Trophoblast cell (in vitro differentiated cells and primary cell): Measurements from ENCODE around the gene PCSK1.

Experiments used
- DNase-seq, 2 donors: peaks; one replicate each; pipeline ENCODE4 v3.0.0-alpha.2; 2016
- H2AFZ ChIP-seq: 2 replicates; pipeline ENCODE4 v1.6.1; 2013; ENCODE audit warnings: low read length, moderate library complexity, mild to moderate bottlenecking; ENCODE audit not compliant: insufficient read depth, poor library complexity
- H2AK5ac ChIP-seq: 2 replicates; pipeline ENCODE4 v1.6.1; 2013; ENCODE audit warnings: mild to moderate bottlenecking, low read length
- H2BK120ac ChIP-seq: 2 replicates; pipeline ENCODE4 v1.6.1; 2013; ENCODE audit warnings: low read length, mild to moderate bottlenecking, moderate library complexity; ENCODE audit not compliant: insufficient read depth, poor library complexity
- H2BK12ac ChIP-seq: 2 replicates; pipeline ENCODE4 v1.6.1; 2013; ENCODE audit warnings: mild to moderate bottlenecking, low read length, moderate library complexity
- H2BK5ac ChIP-seq: 2 replicates; pipeline ENCODE4 v1.6.1; 2013; ENCODE audit warnings: low read length, low read depth, moderate library complexity, mild to moderate bottlenecking; ENCODE audit not compliant: poor library complexity
- H3K14ac ChIP-seq: 2 replicates; pipeline ENCODE4 v1.6.1; 2013; ENCODE audit warnings: mild to moderate bottlenecking, low read length
- H3K18ac ChIP-seq: 2 replicates; pipeline ENCODE4 v1.6.1; 2013; ENCODE audit warnings: mild to moderate bottlenecking, low read length
- H3K23ac ChIP-seq: 2 replicates; pipeline ENCODE4 v1.6.1; 2013; ENCODE audit warnings: low read length
- H3K27ac ChIP-seq: 2 replicates; pipeline ENCODE4 v1.5.1; 2013; ENCODE audit warnings: low read depth, mild to moderate bottlenecking, inconsistent platforms, low read length, moderate library complexity
- H3K27me3 ChIP-seq: 2 replicates; pipeline ENCODE4 v1.6.1; 2013; ENCODE audit warnings: inconsistent platforms, mild to moderate bottlenecking, low read length, moderate library complexity; ENCODE audit not compliant: insufficient read depth
- H3K36me3 ChIP-seq, 2 experiments: 1 replicate in 1 of 2; 2 replicates in 1 of 2; pipeline ENCODE4 v1.6.1; 2013; ENCODE audit warnings: low read length in 2 of 2, mild to moderate bottlenecking in 2 of 2, moderate library complexity in 1 of 2; ENCODE audit not compliant: insufficient read depth in 2 of 2, control insufficient read depth in 1 of 2
- H3K4ac ChIP-seq: 2 replicates; pipeline ENCODE4 v1.6.1; 2013; ENCODE audit warnings: low read depth, mild to moderate bottlenecking, low read length, moderate library complexity
- H3K4me1 ChIP-seq, 2 experiments: 1 replicate in 1 of 2; 2 replicates in 1 of 2; pipeline ENCODE4 v1.6.1; 2013; ENCODE audit warnings: low read length in 2 of 2, mild to moderate bottlenecking in 2 of 2, moderate library complexity in 1 of 2; ENCODE audit not compliant: insufficient read depth in 2 of 2, control insufficient read depth in 1 of 2
- H3K4me2 ChIP-seq: 2 replicates; pipeline ENCODE4 v1.6.1; 2013; ENCODE audit warnings: inconsistent platforms, mild to moderate bottlenecking, low read length, moderate library complexity
- H3K4me3 ChIP-seq: 2 replicates; pipeline ENCODE4 v1.5.1; 2013; ENCODE audit warnings: mild to moderate bottlenecking, low read depth, low read length, inconsistent platforms
- H3K79me1 ChIP-seq: one replicate; pipeline ENCODE4 v1.6.1; 2013; ENCODE audit warnings: low read length
- H3K79me2 ChIP-seq: 2 replicates; pipeline ENCODE4 v1.6.1; 2013; ENCODE audit warnings: low read length, mild to moderate bottlenecking; ENCODE audit not compliant: control insufficient read depth, insufficient read depth, poor library complexity
- H3K9ac ChIP-seq: 2 replicates; pipeline ENCODE4 v1.6.1; 2013; ENCODE audit warnings: mild to moderate bottlenecking, low read length
- H3K9me3 ChIP-seq: 2 replicates; pipeline ENCODE4 v1.6.1; 2013; ENCODE audit warnings: low read depth, mild to moderate bottlenecking, control low read depth, inconsistent platforms, low read length; ENCODE audit not compliant: insufficient read depth
- H4K12ac ChIP-seq: 2 replicates; pipeline ENCODE4 v1.6.1; 2013; ENCODE audit warnings: low read depth, mild to moderate bottlenecking, low read length, moderate library complexity
- H4K8ac ChIP-seq: 2 replicates; pipeline ENCODE4 v1.6.1; 2013; ENCODE audit warnings: low read depth, mild to moderate bottlenecking, low read length, moderate library complexity
- H4K91ac ChIP-seq: one replicate; pipeline ENCODE4 v1.6.1; 2013; ENCODE audit warnings: low read depth, mild to moderate bottlenecking, low read length, moderate library complexity
- WGBS: extraction: QIAGEN DNeasy Blood & Tissue Kit; methylation state at CpG from one replicate; pipeline ENCODE4 v1.1.7; 2013; ENCODE audit warnings: missing lambda C conversion rate; ENCODE audit not compliant: insufficient read length, insufficient coverage; ENCODE audit errors: extremely low coverage; 5-methylcytosine and 5-hydroxymethylcytosine counted together

Gene PCSK1

DNA sequence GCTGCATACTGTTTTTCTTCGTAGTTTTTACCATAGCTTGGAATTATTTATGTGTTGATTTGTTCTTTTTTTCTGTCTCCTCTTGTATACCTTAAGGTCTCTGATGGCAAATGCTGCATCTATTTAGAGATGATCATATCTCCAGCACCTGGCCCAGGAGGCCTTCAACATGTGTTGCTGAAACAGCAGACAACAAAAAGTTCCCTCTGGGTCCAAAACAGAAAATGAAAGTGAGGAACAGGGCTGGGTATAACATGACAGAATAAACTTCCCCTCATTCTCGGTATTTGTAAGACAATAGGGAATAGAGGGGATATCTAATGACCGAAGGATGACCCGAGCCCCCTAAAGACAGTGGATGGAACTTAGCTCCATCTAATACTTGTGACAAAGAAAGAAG lies 22.7 kb upstream of the PCSK1 start:
- no peak overlapping the region for H3K4me2 ChIP-seq
- H3K4me3 ChIP-seq = no peak overlapping the region
- H3K36me3 ChIP-seq = no peaks in the 10 kb centered on the region
- H4K12ac ChIP-seq = no peak overlapping the region
- no peaks in the 10 kb centered on the region for H3K79me2 ChIP-seq
- no peak overlapping the region for H4K8ac ChIP-seq
- no peak overlapping the region for H3K18ac ChIP-seq
- no peak for DNase-seq
- H3K23ac ChIP-seq = no peak overlapping the region
- H2BK120ac ChIP-seq = no peak overlapping the region
- H2AFZ ChIP-seq = no peak overlapping the region
- H3K9me3 ChIP-seq = no peaks in the 10 kb centered on the region
- no peak overlapping the region for H4K91ac ChIP-seq
- H3K79me1 ChIP-seq = no peaks in the 10 kb centered on the region
- H3K4me1 ChIP-seq = no peaks in the 10 kb centered on the region
- WGBS = no CpG with 5 or more reads among the region's 4 CpGs
- no peak overlapping the region for H2BK5ac ChIP-seq
- no peaks in the 10 kb centered on the region for H3K27me3 ChIP-seq
- H2AK5ac ChIP-seq = no peak overlapping the region
- no peak overlapping the region for H3K14ac ChIP-seq
- no peak overlapping the region for H2BK12ac ChIP-seq
- H3K4ac ChIP-seq = no peak overlapping the region
- no peak overlapping the region for H3K9ac ChIP-seq
- H3K27ac ChIP-seq = no peak overlapping the region

DNA sequence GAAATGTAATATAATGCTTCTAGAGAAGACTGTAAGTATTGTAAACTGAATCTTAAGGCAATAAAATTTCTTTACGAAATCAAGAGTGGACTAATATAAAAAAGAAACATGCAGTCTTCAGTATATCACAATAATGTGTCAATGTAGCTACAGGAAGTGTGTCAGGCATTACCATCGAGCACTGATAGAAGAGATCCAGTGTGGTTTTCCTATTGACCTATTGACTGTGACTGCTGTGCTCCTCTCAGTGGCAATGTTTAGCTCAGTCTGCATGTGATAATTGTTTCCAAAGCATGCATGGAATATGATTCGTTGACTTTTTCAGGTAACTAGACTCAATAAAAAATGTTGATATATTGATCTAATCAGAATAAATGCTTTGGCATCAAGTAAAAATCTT lies 20.3 kb upstream of the PCSK1 start:
- Histone ChIP-seq H2BK12ac (no peak overlapping the region), H3K4me3 (no peak overlapping the region), H3K4me2 (no peak overlapping the region), H3K79me2 (no peaks in the 10 kb centered on the region), H3K14ac (no peak overlapping the region), H2BK5ac (no peak overlapping the region), H3K27ac (no peak overlapping the region), H3K79me1 (no peaks in the 10 kb centered on the region), H2BK120ac (no peak overlapping the region), H3K4me1 (no peaks in the 10 kb centered on the region), H3K27me3 (no peaks in the 10 kb centered on the region), H3K9me3 (no peaks in the 10 kb centered on the region), H4K8ac (no peak overlapping the region), H2AFZ (no peak overlapping the region), H4K12ac (no peak overlapping the region), H3K36me3 (no peaks in the 10 kb centered on the region), H3K9ac (no peak overlapping the region), H2AK5ac (no peak overlapping the region), H4K91ac (no peak overlapping the region), H3K18ac (no peak overlapping the region), H3K23ac (no peak overlapping the region), H3K4ac (no peak overlapping the region)
- DNase-seq = no peak
- WGBS = no CpG with 5 or more reads among the region's 3 CpGs

DNA sequence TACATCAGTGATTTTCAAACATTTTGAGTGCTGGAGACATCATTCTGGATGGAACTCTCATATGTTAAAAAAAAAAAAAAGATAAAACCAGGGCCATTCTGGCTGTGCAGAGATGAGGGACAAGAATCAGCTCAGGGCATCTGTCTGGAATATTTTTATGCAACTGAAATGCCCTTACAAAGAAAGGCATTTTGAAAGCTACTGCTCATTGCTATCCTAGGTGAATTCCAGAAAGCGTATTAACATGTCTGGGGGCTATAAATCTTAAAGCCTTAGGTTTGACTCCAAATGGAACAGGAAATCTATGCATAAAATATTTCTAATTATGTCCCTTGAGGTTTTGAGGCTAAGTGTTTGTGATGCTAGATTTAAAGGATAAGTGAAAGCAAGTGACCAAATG lies 14.9 kb upstream of the PCSK1 start:
- no peak overlapping the region for H3K27ac ChIP-seq

DNA sequence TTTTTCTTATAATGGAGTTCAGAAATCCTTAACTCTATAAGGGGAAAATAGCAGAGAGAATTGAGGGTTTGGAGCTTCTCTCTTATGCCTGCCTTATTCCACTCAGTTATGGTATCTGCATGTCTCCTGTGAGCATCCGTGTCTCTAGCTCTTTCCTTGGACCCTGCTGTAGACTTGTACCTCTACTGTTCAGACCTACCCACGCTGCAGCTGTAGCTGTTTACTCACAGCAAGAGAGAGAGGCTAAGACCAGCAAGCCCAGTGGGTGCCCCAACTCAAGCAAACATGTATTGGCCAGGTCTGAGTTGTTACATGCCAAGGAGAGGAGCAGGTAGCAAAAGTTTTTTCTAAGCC lies 7.1 kb upstream of the PCSK1 start:
- Histone ChIP-seq H3K27me3 (no peaks in the 10 kb centered on the region), H3K79me1 (no peaks in the 10 kb centered on the region), H3K9ac (no peak overlapping the region), H3K14ac (no peak overlapping the region), H3K9me3 (no peaks in the 10 kb centered on the region), H3K27ac (no peak overlapping the region), H2AK5ac (no peak overlapping the region), H3K4ac (no peak overlapping the region), H3K23ac (no peak overlapping the region), H3K4me1 (no peaks in the 10 kb centered on the region), H4K8ac (no peak overlapping the region), H4K12ac (no peak overlapping the region), H3K36me3 (no peaks in the 10 kb centered on the region), H2AFZ (no peak overlapping the region), H2BK120ac (no peak overlapping the region), H3K4me3 (no peak overlapping the region), H3K18ac (no peak overlapping the region), H2BK5ac (no peak overlapping the region), H3K4me2 (no peak overlapping the region), H3K79me2 (no peaks in the 10 kb centered on the region), H2BK12ac (no peak overlapping the region), H4K91ac (no peak overlapping the region)
- WGBS = no CpG with 5 or more reads among the region's 2 CpGs
- DNase-seq = no peak

More for the DNA sequence above, 14.9 kb upstream of the PCSK1 start:
- Histone ChIP-seq H3K23ac (no peak overlapping the region), H2BK5ac (no peak overlapping the region), H3K4me3 (no peak overlapping the region), H3K79me2 (no peaks in the 10 kb centered on the region), H2AK5ac (no peak overlapping the region), H3K4me1 (no peaks in the 10 kb centered on the region), H2BK120ac (no peak overlapping the region), H3K14ac (no peak overlapping the region), H3K4me2 (no peak overlapping the region), H3K27me3 (no peaks in the 10 kb centered on the region), H3K9ac (no peak overlapping the region), H3K9me3 (no peaks in the 10 kb centered on the region), H3K36me3 (no peaks in the 10 kb centered on the region), H4K8ac (no peak overlapping the region), H3K18ac (no peak overlapping the region), H4K12ac (no peak overlapping the region), H4K91ac (no peak overlapping the region), H2BK12ac (no peak overlapping the region), H3K79me1 (no peaks in the 10 kb centered on the region), H2AFZ (no peak overlapping the region), H3K4ac (no peak overlapping the region)
- WGBS = no CpG with 5 or more reads among the region's 1 CpG
- peak in 1 of 2 donors; percentile 38 for DNase-seq
